8988T (cell line): ENCODE data around the gene SPRED1.

Source experiments
- DNase-seq: peaks from one replicate; pipeline ENCODE4 v3.0.0; 2011

SPRED1 gene

GRCh38 chr15:38369936-38370478, 117.4 kb downstream of the SPRED1 start:
- DNase-seq: no peak

- DNase-seq: no peak
Measured at GRCh38 chr15:38373016-38373415, 120.4 kb downstream of the SPRED1 start.

GRCh38 chr15:38374029-38374428, 121.4 kb downstream of the SPRED1 start:
- no peak for DNase-seq

- DNase-seq: no peak
Measured at GRCh38 chr15:38374556-38374955, 121.9 kb downstream of the SPRED1 start.

GRCh38 chr15:38376081-38376480, 123.4 kb downstream of the SPRED1 start:
- no peak for DNase-seq

GRCh38 chr15:38377636-38378035, 125.0 kb downstream of the SPRED1 start:
- no peak for DNase-seq

- no peak for DNase-seq
Measured at GRCh38 chr15:38378161-38378560, 125.5 kb downstream of the SPRED1 start.

- no peak for DNase-seq
Measured at GRCh38 chr15:38389924-38390542, 137.4 kb downstream of the SPRED1 start.

- no peak for DNase-seq
Measured at GRCh38 chr15:38391191-38391590, 138.6 kb downstream of the SPRED1 start.

- no peak for DNase-seq
Measured at GRCh38 chr15:38398134-38398533, 145.5 kb downstream of the SPRED1 start.

GRCh38 chr15:38401106-38401505, 148.5 kb downstream of the SPRED1 start:
- no peak for DNase-seq

GRCh38 chr15:38401701-38402100, 149.1 kb downstream of the SPRED1 start:
- DNase-seq: no peak

- no peak for DNase-seq
Measured at GRCh38 chr15:38406436-38406835, 153.8 kb downstream of the SPRED1 start.
